GM12892 (cell line): Measurements from ENCODE around the gene TMEM161A.
"Not testable (repeated sequence)": the region's sequence is repeated elsewhere in the genome, so short reads cannot be mapped to it uniquely, and the experiment has no call there.

Source experiments
- DNase-seq: peaks from one replicate; pipeline ENCODE4 v3.0.0; 2011; ENCODE audit not compliant: insufficient read length
- FAIRE-seq: peaks from 2 replicates; lab custom pipeline; 2011; peaks lifted over from hg19 to GRCh38; lab: Jason Lieb, UNC
- POLR2A ChIP-seq: IDR thresholded peaks from 2 replicates; pipeline ENCODE4 v1.6.1; 2011; ENCODE audit warnings: low read depth, low read length, control low read depth
- POLR2AphosphoS5 ChIP-seq: IDR thresholded peaks from 2 replicates; pipeline ENCODE4 v1.6.1; 2011; ENCODE audit warnings: low read depth, low read length, control low read depth
- TAF1 ChIP-seq: IDR thresholded peaks from 2 replicates; pipeline ENCODE4 v1.6.1; 2011; ENCODE audit warnings: low read depth, mild to moderate bottlenecking, control low read depth, low read length, borderline replicate concordance

TMEM161A gene

DNA sequence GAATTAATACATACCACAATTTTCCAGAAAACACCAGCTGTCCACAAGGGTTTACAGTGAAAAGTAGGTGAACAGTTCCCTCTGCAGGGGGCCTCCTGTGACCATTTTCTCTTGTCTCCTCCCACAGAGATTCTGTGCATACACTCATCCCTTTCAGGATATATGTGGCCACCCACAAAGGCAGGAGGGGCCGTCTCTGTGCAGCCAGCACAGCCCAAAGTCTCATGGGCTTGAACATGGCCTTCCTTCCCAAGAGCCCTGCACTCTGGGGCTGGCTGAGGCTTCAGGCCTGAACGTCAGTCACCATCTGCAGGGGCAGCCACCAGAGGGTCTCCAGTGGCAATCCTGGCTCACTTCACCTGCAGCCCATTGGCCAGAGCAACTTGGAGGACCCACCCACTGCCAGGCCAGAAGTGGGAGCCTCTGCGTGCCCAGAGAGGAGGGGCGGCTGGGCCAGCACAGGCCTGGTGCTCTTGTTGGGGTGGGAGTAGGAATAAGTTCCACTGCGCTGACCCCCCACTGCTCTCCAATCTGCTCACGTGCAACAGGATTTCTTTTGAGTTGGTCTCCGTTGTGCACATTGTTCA, 25.1 kb downstream of the TMEM161A start:
- FAIRE-seq, result no peak
- TF ChIP-seq POLR2AphosphoS5, result no peak

DNA sequence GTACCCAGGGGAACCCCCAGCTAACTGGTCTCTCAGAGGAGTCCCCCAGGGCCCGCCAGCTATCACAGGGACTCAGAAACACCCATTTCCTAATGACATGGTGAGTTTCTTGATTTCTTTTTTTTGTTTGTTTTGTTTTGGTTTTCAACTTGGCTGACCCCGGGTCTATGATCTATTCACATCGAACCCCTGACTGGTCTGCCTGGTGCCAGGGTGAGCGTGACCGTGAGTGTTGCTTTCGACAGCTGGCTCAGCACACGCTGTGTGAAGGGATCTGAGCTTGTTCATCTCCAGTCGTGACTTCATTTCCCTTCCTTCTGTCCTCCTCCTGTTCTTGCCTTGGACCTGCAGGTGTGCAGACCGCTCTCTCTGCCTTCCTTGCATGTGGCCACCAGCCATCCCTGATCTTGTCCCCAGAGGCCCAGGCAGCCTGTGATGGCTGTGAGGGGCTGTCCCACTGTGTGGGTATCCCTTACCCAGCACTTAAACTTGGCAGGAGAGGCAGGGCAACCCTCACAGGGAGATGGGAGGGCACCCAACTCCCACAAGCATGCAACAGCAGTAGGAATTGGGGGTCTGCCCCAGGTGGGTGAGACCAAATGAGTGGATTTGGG, 26.2 kb downstream of the TMEM161A start:
- no peak for TF ChIP-seq POLR2AphosphoS5
- no peak for TF ChIP-seq POLR2A
- no peak for TF ChIP-seq TAF1
- no peak for FAIRE-seq
- DNase-seq, result no peak

More for the DNA sequence above, 25.1 kb downstream of the TMEM161A start:
- no peak for DNase-seq

DNA sequence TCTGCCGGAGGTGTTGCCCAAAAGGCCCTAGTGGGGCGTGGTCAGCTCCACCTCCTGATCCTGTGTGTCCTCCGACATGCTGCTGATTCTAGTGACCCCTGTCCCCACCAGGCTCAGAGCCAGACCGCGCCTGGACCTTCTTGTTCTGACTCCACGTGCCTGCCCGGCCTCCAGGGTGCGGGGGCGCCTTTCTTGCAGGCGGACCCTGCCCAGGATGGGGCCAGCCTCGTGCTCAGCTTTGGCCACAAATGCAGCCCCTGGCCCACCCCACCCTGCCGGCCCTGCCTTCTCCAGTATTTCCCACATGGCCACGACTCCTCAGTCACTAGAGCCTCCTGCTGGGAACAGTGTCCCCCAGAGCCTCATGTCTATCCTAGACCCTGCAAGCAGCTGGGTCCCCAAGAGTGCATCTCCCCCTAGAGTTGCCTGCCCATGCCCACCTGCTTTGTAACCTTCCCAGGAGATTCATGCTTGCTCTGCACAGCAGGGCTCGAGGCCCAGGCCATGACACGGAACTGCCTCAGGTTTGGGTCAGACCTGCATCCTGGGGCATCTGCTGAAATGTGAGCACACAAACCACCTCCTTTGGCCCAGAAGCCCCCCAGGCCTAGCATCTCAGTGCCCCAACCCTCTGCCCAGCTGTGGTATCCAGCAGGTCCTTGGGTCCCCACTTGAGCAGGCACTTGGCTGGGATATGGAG, 27.0 kb downstream of the TMEM161A start:
- no peak for DNase-seq
- FAIRE-seq, result no peak
- no peak for TF ChIP-seq POLR2A
- no peak for TF ChIP-seq TAF1
- TF ChIP-seq POLR2AphosphoS5, result no peak

DNA sequence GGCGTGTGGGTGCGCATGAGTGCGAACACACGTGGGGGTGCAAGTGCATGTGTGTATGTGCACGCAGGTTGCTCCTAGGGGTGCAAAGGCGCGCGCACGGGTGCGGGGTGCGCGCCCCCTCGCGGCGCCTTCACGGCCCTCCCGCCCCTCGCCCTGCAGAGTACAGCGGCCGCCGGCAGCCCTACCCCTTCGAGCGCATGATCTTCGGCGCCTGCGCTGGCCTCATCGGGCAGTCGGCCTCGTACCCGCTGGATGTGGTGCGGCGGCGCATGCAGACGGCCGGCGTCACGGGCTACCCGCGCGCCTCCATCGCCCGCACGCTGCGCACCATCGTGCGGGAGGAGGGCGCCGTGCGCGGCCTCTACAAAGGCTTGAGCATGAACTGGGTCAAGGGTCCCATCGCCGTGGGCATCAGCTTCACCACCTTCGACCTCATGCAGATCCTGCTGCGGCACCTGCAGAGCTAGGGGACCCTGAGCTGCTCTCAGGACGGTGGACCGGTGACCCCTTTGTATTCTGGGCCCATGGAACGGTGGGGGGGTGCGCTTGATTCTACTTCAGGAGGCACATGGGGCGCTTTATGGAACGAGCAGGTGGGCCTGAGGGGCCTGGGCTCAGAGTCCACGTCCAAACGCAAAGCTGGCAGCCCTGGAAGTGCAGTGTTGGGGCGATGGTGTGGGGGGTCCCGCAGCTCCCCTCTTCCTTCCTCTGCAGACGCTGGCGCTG, 27.7 kb downstream of the TMEM161A start:
- DNase-seq, result no peak
- TF ChIP-seq POLR2AphosphoS5 (no peak), TAF1 (no peak), POLR2A (no peak)
- no peak for FAIRE-seq

DNA sequence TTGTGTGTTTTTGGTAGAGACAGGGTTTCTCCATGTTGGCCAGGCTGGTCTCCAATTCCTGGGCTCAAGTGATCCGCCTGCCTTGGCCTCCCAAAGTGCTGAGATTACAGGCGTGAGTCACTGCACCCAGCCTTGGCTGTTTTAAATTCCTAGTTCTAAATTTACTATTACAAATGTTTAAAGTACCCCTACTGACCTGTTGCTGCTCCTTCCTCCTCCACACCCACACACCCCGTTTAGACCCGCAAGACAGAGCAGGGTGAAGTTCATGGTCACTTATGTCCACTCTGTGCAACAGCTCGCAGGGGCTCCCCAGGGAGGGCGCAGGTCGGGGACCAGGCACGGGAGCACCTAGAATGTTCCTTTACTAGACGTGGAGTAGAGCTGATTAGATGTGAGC, 28.7 kb downstream of the TMEM161A start:
- DNase-seq, result no peak
- TF ChIP-seq TAF1, result no peak
- no peak for TF ChIP-seq POLR2AphosphoS5
- no peak for TF ChIP-seq POLR2A
- FAIRE-seq, result no peak

DNA sequence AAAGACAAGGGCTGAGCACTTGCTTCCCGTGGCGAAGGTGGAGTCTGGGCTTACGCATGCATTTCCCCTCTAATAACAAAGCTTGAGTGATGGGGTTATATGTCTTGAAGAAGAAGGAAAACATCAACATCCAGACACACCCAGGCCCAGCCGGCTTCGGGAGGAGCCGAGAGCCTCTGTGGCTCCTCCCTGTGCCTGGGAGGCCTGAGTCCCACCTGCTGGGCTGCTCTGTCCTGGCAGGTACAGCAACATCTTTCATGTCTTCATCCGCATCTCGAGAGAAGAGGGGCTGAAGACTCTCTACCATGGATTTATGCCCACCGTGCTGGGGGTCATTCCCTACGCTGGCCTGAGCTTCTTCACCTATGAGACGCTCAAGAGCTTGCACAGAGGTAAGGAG, 30.6 kb downstream of the TMEM161A start:
- no peak for DNase-seq
- TF ChIP-seq TAF1 (no peak), POLR2AphosphoS5 (no peak), POLR2A (no peak)
- FAIRE-seq, result no peak

DNA sequence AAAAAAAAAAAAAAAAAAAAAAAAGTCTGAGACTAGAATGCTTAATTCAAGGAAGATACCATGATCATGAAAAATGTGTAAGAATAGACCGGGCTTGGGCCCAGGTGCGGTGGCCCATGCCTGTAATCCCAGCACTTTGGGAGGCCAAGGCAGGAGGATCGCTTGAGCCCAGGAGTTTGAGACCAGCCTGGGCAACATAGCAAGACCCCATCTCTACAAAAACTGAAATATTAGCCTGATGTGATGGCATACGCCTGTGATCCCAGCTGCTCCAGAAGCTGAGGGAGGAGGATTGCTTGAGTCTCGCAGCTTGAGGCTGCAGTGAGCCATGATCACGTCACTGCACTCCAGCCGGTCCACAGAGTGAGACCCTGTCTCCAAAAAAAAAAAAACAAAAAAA, 31.3 kb downstream of the TMEM161A start:
- not testable (repeated sequence) for FAIRE-seq, DNase-seq

DNA sequence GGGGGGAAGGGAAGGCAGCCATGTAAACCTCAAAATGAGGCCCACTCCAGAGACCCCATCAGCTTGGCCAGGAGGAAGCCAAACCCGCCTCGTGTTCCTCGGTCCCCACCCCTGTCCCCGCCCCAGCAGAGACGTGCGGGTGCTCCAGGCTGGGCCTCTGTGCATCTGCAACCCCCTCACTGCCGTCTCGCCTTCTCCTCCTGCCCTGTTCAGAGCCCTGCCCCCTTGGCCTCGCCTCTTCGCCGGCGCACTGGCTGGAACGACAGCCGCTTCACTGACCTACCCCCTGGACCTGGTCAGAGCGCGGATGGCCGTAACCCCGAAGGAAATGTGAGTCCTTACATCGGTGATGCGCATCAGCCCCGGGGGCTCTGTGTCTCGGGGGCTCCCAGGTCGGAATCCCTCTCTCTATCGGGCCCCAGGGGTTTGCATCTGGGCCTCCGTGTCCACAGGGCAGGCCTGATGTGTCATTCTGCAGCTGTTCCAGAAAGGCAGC, 32.2 kb downstream of the TMEM161A start:
- no peak for DNase-seq
- TF ChIP-seq TAF1, result no peak
- no peak for TF ChIP-seq POLR2AphosphoS5
- TF ChIP-seq POLR2A, result no peak

DNA sequence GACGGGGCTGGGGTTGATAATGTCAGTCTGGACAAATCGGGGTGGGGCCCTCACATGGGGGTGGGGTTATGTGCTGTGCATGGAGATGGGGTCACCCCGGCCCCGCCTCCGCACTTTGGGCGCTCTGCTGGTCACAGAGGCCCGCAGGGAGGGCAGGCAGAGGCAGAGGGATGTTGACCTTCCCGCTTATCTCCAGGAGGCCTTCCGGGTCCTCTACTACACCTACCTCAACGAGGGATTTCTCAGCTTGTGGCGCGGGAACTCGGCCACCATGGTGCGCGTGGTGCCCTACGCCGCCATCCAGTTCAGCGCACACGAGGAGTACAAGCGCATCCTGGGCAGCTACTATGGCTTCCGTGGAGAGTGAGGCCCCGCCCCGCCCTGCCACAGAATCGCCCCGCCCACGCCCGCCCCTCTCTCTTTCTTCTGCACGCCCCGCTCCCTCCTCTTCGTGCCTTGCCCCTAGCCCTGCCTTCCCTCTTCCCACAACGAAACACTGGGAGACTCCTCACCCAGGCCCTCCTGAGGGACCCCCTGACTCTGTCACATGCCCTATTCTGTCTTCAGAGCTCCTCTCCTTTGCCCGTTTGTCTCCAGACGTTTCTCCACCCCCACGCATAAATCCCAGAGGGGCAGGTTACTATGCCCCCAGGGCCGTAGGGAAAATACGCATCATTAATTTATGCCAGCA, 32.8 kb downstream of the TMEM161A start:
- no peak for TF ChIP-seq TAF1
- no peak for TF ChIP-seq POLR2AphosphoS5
- TF ChIP-seq POLR2A, result no peak
- FAIRE-seq (no peak), DNase-seq (peak; percentile 21)

More for the DNA sequence above, 32.2 kb downstream of the TMEM161A start:
- FAIRE-seq, result no peak

DNA sequence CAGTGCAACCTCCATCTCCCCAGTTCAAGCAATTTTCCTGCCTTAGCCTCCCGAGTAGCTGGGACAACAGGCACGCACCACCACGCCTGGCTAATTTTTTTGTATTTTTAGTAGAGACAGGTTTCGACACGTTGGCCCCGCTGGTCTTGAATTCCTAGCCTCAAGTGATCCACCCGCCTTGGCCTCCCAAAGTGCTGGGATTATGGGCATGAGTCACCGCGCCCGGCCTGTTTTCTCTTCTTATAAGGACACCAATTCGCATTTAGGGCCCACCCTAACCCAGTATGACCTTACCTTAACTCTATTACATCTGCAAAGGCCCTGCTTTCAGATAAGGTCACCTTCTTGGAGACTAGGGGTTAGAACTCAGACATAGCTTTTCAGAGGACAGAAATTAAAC, 35.1 kb downstream of the TMEM161A start:
- TF ChIP-seq TAF1 (no peak), POLR2AphosphoS5 (no peak), POLR2A (no peak)
- FAIRE-seq (no peak), DNase-seq (no peak)

DNA sequence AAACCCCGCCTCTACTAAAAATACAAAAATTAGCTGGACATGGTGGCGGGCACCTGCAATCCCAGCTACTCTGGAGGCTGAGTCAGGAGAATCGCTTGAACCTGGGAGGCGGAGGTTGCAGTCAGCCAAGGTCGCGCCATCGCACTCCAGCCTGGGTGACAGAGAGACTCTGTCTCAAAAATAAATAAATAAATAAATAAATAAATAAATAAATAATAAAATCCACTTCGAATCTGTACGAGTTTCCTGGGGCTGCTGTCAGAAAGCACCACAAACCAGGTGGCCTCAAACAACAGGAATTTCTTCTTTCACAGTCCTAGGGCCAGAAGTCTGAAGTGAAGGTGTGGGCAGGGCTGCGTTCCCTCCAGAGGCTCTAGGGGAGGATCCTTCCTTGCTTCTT, 35.7 kb downstream of the TMEM161A start:
- DNase-seq, FAIRE-seq: not testable (repeated sequence)

DNA sequence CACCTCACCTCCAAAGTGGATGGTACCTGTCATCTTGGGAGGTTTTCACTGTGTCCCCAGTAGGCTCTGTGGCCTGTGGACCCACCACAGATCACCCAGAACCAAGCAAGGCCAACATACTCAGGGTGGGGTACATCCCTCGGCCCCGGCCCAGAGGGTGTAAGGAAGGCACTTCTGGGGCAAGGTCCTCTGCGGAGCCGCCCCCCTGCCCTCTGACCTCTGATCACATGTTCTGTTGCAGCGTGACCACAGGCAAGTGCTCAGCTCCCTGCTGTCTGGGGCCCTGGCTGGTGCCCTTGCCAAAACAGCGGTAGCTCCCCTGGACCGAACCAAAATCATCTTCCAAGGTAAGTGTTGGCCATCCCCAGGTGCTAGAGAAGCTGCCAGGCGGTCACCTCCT, 36.7 kb downstream of the TMEM161A start:
- DNase-seq, result no peak
- FAIRE-seq, result no peak
- TF ChIP-seq POLR2AphosphoS5 (no peak), POLR2A (no peak), TAF1 (no peak)
